HUDEP-2 (cell line): ENCODE results near the gene NUAK2.

Source experiments
- DNase-seq, 76 experiments: peaks; one replicate each; lab custom pipeline; 2025; ENCODE audit not compliant: unreplicated experiment in 76 of 76; lab: John Stamatoyannopoulos, UW

NUAK2 gene

DNA sequence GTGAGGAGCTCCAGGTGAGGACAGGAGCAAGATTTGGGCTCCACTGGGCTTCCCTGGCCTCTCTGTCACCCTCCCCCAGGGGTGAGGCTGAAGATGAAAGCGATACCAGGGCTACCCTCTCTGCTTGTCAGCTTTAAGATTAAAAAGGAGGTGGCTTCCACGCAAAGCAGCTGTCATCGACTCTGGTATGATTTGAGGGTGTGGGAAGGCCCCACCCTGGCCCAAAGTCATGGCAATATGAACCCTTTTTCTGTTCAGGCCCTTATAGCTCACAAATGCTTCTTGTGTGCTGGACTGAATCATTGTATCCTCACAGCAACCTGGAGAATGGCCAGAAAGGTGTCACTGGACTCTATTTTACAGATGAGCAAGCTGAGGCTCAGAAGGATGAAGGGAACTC lies 41.6 kb downstream of the NUAK2 start:
- peak in 14 of 76 experiments; percentile 6 to 33 (median 16) for DNase-seq

GRCh38 chr1:205276689-205277065 lies 44.9 kb downstream of the NUAK2 start:
- DNase-seq: no peak

DNA sequence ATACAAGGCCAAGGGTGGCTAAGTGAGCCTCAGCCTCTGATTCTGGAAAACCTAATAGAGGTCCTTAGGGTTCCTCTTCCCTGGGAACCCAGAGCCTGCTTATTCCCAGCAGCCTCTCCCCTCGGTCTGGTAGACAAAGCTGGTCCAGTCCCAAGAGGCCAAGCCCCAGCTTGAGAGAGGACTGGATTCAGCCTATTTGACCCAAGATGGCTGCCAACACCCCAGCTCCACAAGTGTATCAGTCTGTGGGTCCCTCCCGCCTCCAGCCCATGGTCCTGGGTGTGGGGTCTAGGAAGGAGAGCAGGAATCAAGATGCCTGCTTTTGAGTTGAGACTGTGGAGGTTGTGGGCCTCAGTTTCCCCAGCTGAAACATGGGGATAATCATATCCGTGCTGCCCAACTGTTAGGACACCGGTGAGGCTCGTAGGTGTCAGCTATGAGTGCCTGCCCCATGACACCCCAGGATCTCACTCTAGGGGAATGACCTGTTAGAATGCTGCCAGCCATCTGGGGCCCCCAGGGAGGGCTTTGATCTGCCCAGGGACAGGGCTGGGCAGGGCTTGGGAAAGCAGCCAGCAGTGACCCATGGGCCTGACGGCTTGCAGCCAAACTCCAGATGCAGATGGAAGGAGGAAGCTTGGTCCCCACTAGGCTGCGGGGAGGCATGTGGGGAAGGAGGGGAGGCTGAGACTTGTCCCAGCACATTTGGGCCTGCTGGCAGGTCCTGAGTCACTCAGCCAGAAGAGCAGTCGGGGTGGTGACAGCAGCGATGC lies 45.4 kb downstream of the NUAK2 start:
- DNase-seq: no peak

DNA sequence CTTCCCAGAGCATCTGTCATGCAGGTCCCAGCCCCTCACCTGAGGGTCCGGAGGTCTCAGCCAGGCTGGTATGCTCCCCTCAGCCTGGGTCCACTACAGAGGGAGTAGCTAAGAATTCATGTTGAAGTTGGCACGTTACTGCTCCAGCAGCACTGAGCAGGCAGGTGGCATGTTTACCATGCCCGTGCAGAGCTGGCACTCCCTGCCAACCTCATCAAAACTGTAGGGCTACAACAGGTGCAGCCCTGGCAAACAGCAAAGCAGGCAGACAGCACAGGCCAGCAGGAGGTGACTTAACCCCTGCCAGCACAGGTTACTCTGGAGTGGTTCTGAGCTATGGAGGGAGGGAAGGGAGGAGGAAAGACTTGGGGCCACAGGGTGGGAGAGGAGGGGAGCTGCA lies 46.4 kb downstream of the NUAK2 start:
- DNase-seq: no peak

- no peak for DNase-seq
These were observed 47.4 kb downstream of the NUAK2 start for GRCh38 chr1:205274041-205274691.

DNA sequence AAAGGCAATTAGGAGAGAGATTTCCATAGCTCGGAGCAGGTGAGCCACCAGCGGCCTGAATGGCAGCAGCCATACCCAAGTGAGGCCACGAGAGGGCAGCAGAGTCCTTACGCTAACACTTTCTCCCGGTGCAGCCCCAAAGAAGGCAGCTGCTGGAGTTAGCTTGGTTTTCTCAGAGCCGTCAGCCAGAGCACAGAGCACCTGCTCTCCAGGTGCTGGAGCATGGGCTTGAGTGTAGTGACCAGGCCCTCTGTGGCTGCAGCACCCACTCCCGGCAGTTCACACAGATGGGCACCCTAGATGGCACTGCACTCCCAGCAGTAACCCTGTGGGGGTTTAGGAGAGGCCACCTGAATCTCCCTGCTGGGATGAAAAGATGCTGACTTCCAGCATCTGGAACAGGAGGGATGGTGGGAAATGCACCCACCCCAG lies 48.0 kb downstream of the NUAK2 start:
- DNase-seq: peak in 63 of 76 experiments; percentile 17 to 81 (median 55)

GRCh38 chr1:205272536-205272935 lies 49.0 kb downstream of the NUAK2 start:
- DNase-seq: peak in 21 of 76 experiments; percentile 4 to 48 (median 15)

DNA sequence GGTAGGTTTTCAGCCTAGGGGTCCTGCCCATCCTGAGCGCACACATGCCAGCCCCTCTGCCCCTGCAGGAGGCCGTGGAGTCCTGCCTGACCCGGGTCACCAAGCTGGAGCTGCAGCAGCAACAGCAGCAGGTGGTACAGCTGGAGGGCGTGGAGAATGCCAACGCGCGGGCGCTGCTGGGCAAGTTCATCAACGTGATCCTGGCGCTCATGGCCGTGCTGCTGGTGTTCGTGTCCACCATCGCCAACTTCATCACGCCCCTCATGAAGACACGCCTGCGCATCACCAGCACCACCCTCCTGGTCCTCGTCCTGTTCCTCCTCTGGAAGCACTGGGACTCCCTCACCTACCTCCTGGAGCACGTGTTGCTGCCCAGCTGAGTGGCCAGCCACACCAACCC lies 49.8 kb downstream of the NUAK2 start:
- DNase-seq: no peak

- no peak for DNase-seq
These were observed 50.3 kb downstream of the NUAK2 start for GRCh38 chr1:205271277-205271676.

DNA sequence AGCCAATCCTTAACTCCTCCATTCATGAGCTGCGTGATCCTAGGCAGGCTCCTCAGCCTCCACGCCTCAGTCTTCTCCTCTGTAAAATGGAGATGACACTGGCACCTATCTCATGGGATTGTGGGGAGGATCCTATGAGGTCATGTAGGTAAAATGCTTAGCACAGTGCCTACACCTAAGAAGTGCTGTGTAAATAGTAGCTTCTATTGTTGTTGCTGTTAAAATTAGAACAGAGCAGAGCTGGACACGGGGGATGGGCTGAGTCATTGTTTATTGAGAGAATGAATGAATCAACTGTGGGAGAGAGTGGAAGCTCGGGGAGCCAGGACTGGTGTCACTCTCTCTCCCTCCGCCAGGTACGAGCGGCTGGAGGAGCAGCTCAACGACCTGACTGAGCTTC lies 50.8 kb downstream of the NUAK2 start:
- no peak for DNase-seq

DNA sequence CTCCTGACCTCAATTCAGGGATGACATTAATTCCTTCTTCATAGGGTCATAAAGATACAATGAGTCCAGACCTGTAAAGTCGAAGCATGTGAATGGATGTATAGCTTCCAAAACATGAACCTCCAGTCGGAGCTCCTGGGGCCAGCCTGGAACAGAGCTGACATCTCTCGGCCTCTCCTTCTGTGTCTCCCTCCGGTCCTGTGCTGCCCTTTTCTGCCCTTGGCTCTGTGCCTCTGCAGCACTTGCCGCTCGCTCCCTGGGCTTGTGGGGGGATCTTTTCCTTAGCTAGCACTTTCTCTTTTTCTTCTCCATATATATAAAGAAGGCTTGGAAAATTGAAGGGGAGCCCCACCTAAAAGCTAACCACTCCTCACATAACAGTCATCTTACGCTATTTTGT lies 51.3 kb downstream of the NUAK2 start:
- DNase-seq: no peak

DNA sequence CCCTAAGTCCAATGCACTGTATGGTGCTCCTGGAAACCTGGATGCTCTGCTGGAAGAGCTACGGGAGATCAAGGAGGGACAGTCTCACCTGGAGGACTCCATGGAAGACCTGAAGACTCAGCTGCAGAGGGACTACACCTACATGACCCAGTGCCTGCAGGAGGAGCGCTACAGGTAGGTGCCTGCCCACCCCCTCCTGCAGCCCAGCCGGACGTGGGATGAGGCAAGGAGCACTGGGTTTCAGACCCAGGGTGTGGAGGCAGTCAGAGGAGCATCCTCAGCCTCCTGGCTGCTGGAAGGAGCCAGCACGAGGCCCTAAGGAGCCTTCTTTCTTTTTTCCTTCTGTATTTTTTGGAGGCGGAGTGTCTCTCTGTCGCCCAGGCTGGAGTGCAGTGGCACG lies 51.8 kb downstream of the NUAK2 start:
- DNase-seq: no peak

DNA sequence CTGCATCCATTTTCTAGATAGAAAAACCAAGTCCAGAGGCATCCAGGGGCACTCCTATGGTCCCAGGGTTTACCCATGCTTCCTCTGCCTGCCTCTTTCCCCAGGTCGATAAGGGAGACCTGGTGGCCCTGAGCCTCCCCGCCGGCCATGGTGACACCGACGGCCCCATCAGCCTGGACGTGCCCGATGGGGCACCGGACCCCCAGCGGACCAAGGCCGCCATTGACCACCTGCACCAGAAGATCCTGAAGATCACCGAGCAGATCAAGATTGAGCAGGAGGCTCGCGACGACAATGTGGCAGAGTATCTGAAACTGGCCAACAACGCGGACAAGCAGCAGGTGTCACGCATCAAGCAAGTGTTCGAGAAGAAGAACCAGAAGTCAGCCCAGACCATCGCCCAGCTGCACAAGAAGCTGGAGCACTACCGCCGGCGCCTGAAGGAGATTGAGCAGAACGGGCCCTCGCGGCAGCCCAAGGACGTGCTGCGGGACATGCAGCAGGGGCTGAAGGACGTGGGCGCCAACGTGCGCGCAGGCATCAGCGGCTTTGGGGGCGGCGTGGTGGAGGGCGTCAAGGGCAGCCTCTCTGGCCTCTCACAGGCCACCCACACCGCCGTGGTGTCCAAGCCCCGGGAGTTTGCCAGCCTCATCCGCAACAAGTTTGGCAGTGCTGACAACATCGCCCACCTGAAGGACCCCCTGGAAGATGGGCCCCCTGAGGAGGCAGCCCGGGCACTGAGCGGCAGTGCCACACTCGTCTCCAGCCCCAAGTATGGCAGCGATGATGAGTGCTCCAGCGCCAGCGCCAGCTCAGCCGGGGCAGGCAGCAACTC lies 52.5 kb downstream of the NUAK2 start:
- DNase-seq: no peak

- peak in 73 of 76 experiments; percentile 32 to 89 (median 74) for DNase-seq
These were observed 54.1 kb downstream of the NUAK2 start for GRCh38 chr1:205267306-205267902.

DNA sequence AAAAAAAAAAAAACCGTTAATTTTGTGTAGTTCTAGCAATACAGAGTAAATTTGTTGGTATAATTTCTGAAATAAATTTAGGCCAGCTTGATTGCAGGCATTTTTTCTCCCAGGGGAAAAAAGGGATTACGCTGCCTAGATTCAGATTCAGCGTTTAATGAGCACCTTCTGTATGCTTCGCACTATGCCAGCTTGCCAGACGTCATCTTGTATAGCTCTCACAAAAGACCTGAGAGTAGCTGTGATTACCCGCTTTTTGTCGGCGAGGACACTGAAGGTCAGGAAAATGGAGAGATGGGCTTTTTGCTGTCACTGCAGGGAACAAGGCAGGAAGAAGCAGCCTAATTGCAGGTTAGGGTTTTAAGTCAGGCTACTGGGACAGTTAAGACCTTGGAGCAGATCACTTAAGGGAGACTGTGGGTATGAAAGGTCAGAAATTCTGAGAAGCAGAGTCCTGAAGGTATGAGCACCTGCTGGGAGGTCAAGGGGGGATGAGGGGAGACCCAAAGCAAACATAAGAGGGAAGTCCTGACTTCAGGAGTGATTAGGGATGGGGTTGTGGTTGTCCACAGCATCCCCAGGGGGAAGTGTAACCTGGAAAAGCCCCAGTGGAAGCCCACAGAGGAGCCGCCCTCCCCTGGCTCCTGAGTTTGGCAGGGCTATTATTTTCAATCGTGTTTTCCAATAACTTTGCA lies 54.8 kb downstream of the NUAK2 start:
- no peak for DNase-seq

GRCh38 chr1:205263580-205264190 lies 57.9 kb downstream of the NUAK2 start:
- peak in 40 of 76 experiments; percentile 6 to 58 (median 27) for DNase-seq

- DNase-seq: no peak
These were observed 58.8 kb downstream of the NUAK2 start for GRCh38 chr1:205262731-205263171.

GRCh38 chr1:205261946-205262691 lies 59.4 kb downstream of the NUAK2 start:
- DNase-seq: no peak
